Measurements from ENCODE around the gene C1orf21.

DNA sequence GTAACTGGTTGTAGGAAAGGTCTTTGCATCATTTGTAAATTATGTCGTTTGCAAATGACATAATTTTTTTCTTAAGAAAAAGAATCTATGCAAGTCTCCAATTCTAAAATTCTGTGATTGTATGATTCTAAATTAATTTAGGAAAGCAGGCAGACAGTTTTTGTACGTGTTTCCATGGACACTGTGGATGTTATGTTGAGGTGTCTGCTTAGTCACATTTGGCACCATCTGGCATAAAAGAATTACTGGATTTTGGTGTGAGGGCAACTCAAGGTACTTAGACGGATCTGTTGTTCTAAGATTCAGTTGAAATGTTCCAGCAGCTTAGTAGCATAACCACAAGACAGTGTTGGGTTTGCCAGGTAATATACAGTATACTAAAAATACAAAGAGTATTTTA is 42.5 kb downstream of the C1orf21 start:
- no peak for TF ChIP-seq GATA2 (IDR thresholded peaks at IDR 0.05; ENCODE audit: low read depth, low read length)
- no peak for TF ChIP-seq GATA3 (IDR thresholded peaks at IDR 0.05; ENCODE audit: low read depth, low read length)
